IPS-15b (cell line): ENCODE data around the gene SPATA16.

Source experiments
- H3K27me3 ChIP-seq: one replicate; pipeline ENCODE4 v1.6.1; 2013; ENCODE audit warnings: low read length; ENCODE audit not compliant: control insufficient read depth, insufficient read depth
- H3K36me3 ChIP-seq: one replicate; pipeline ENCODE4 v1.6.1; 2013; ENCODE audit warnings: low read length; ENCODE audit not compliant: control insufficient read depth, insufficient read depth
- H3K4me1 ChIP-seq: one replicate; pipeline ENCODE4 v1.6.1; 2013; ENCODE audit warnings: mild to moderate bottlenecking, low read length; ENCODE audit not compliant: control insufficient read depth, insufficient read depth
- H3K4me3 ChIP-seq: one replicate; pipeline ENCODE4 v1.5.1; 2013; ENCODE audit warnings: low read depth, low read length
- H3K9ac ChIP-seq: one replicate; pipeline ENCODE4 v1.6.1; 2013; ENCODE audit warnings: low read depth, mild to moderate bottlenecking, low read length
- H3K9me3 ChIP-seq: one replicate; pipeline ENCODE4 v1.6.1; 2013; ENCODE audit warnings: mild to moderate bottlenecking, low read length; ENCODE audit not compliant: control insufficient read depth, insufficient read depth

The SPATA16 gene

DNA sequence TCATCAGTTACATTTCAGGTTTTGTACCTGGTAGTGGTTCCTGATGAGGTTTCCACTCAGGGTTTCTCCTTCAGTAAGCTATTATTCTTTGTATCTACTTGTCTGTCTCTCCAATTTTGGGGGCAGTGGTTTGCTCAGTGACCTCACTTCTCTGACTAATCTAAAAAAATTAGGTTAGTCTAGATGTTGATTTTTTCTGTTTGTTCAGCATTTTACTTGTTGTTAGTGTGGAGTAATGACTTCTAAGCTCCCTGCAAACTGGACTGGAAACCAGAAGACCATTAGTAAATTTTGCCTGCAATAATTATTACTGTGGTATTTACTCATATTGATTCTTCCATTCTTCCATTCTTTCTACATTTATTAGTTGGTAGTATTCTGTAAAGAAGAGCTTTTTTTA is 139.4 kb downstream of the SPATA16 start:
- Histone ChIP-seq H3K27me3 (no peaks in the 10 kb centered on the region), H3K9me3 (no peaks in the 10 kb centered on the region), H3K9ac (no peak overlapping the region), H3K36me3 (no peaks in the 10 kb centered on the region), H3K4me1 (peaks cover 4% of the 10 kb centered on the region), H3K4me3 (no peak overlapping the region)

DNA sequence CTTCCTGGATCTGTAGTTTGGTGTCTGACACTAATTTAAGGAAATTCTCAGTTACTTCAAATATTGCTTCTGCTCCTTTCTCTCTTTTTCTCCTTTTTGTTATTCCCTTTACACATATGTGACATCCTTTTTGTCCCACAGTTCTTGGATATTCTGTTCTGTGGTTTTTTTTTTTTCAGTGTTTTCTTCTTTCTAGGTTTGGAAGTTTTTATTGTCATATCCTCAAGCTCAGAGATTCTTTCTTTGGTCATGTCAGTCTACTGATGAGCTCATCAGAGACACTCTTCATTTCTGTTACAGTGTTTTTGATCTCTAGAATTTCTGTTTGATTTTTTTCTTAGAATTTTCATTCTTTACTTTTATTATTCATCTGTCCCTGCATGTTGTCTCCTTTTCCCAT is 140.5 kb downstream of the SPATA16 start:
- no peaks in the 10 kb centered on the region for H3K36me3 ChIP-seq
- no peaks in the 10 kb centered on the region for H3K27me3 ChIP-seq
- peaks cover 4% of the 10 kb centered on the region for H3K4me1 ChIP-seq
- no peak overlapping the region for H3K4me3 ChIP-seq
- H3K9ac ChIP-seq, result no peak overlapping the region
- no peaks in the 10 kb centered on the region for H3K9me3 ChIP-seq

GRCh38 chr3:172993412-172993811 is 147.6 kb downstream of the SPATA16 start:
- H3K4me1 ChIP-seq, result no peaks in the 10 kb centered on the region
- no peaks in the 10 kb centered on the region for H3K36me3 ChIP-seq
- no peak overlapping the region for H3K4me3 ChIP-seq
- H3K9me3 ChIP-seq, result no peaks in the 10 kb centered on the region
- H3K27me3 ChIP-seq, result no peaks in the 10 kb centered on the region
- H3K9ac ChIP-seq, result no peak overlapping the region

GRCh38 chr3:172991424-172991996 is 149.5 kb downstream of the SPATA16 start:
- Histone ChIP-seq H3K4me1 (no peaks in the 10 kb centered on the region), H3K9ac (no peak overlapping the region), H3K27me3 (no peaks in the 10 kb centered on the region), H3K36me3 (no peaks in the 10 kb centered on the region), H3K4me3 (no peak overlapping the region), H3K9me3 (no peaks in the 10 kb centered on the region)

DNA sequence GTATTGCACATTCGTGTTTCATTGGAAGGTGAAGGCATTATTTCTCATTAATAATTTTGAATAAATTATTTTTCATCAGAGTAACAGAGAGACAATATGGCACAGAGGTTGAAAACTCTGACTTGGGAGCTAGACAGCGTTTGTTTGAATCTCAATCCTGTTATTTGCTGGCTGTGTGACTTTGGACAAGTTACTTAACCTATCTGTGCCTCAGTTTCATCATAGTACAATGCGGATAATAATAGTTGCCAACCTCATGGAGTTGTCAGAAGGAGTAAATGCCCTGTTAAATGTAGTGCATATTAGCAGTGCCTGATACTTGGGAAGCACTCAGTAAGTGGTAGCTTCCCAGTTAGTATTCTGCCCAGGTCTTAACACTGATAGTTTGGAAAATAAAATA is 151.7 kb downstream of the SPATA16 start:
- Histone ChIP-seq H3K9me3 (no peaks in the 10 kb centered on the region), H3K36me3 (no peaks in the 10 kb centered on the region), H3K9ac (no peak overlapping the region), H3K4me1 (no peaks in the 10 kb centered on the region), H3K4me3 (no peak overlapping the region), H3K27me3 (no peaks in the 10 kb centered on the region)

GRCh38 chr3:172987273-172987672 is 153.8 kb downstream of the SPATA16 start:
- Histone ChIP-seq H3K4me3 (no peak overlapping the region), H3K36me3 (no peaks in the 10 kb centered on the region), H3K9me3 (no peaks in the 10 kb centered on the region), H3K4me1 (no peaks in the 10 kb centered on the region), H3K9ac (no peak overlapping the region), H3K27me3 (no peaks in the 10 kb centered on the region)

- Histone ChIP-seq H3K4me3 (no peak overlapping the region), H3K27me3 (no peaks in the 10 kb centered on the region), H3K9ac (no peak overlapping the region), H3K9me3 (no peaks in the 10 kb centered on the region), H3K36me3 (no peaks in the 10 kb centered on the region), H3K4me1 (no peaks in the 10 kb centered on the region)
Observed at GRCh38 chr3:172984914-172985313, 156.1 kb downstream of the SPATA16 start.

- no peak overlapping the region for H3K4me3 ChIP-seq
- H3K9ac ChIP-seq, result no peak overlapping the region
- no peaks in the 10 kb centered on the region for H3K9me3 ChIP-seq
- no peaks in the 10 kb centered on the region for H3K4me1 ChIP-seq
- no peaks in the 10 kb centered on the region for H3K36me3 ChIP-seq
- H3K27me3 ChIP-seq, result no peaks in the 10 kb centered on the region
Observed at GRCh38 chr3:172982736-172983364, 158.2 kb downstream of the SPATA16 start.

- Histone ChIP-seq H3K4me3 (no peak overlapping the region), H3K4me1 (no peaks in the 10 kb centered on the region), H3K9ac (no peak overlapping the region), H3K36me3 (no peaks in the 10 kb centered on the region), H3K9me3 (no peaks in the 10 kb centered on the region), H3K27me3 (no peaks in the 10 kb centered on the region)
Observed at GRCh38 chr3:172981407-172981983, 159.5 kb downstream of the SPATA16 start.

DNA sequence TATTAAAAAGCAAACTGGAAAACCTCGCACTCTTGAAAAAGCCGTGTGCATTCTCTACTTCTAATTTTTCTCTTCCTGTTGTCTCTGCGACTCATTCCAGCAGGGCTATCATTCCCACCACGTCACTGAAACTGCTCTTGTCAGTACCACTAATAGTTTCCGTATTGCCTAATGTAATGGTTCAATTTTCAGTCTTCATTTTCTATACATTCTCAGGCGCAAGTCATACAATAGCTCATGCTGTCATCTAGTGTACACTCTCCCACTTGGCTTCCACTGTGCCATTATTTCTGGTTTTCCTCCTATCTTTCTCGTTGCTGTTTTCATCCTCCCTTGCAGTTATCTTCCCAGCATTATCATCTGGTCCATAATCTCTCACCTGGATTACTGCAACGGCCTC is 160.2 kb downstream of the SPATA16 start:
- no peaks in the 10 kb centered on the region for H3K9me3 ChIP-seq
- no peaks in the 10 kb centered on the region for H3K4me1 ChIP-seq
- no peaks in the 10 kb centered on the region for H3K27me3 ChIP-seq
- no peak overlapping the region for H3K9ac ChIP-seq
- no peaks in the 10 kb centered on the region for H3K36me3 ChIP-seq
- H3K4me3 ChIP-seq, result no peak overlapping the region

GRCh38 chr3:172977696-172978095 is 163.3 kb downstream of the SPATA16 start:
- Histone ChIP-seq H3K9me3 (no peaks in the 10 kb centered on the region), H3K27me3 (no peaks in the 10 kb centered on the region), H3K4me3 (no peak overlapping the region), H3K9ac (no peak overlapping the region), H3K36me3 (no peaks in the 10 kb centered on the region), H3K4me1 (no peaks in the 10 kb centered on the region)

DNA sequence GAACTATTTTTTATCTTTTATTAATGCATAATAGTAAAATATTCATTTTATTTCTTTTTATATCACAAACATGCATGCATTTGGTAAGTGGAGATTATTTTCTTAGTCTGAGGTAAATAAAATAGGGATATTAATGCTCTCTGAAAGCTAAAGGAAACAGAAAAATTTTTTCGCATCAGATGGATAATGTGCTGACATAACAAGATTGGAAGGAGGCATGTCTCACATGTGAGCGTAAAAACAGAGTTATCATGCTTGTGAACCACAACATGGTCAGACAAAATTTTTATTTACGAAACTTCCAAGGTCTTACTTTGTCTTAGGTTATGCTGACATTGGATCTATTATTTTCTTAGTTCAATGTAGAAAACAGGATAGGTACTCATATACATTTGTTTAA is 166.1 kb downstream of the SPATA16 start:
- Histone ChIP-seq H3K9ac (no peak overlapping the region), H3K4me3 (no peak overlapping the region)

More for the DNA sequence above, 166.1 kb downstream of the SPATA16 start:
- Histone ChIP-seq H3K9me3 (no peaks in the 10 kb centered on the region), H3K36me3 (no peaks in the 10 kb centered on the region), H3K4me1 (no peaks in the 10 kb centered on the region), H3K27me3 (no peaks in the 10 kb centered on the region)
